K562 treated with DMSO at 1 percent for 48 hours (cell line): ENCODE measurements around the gene TLX1. TPM values are rescaled to one million over a fixed set of nuclear protein-coding genes. Genes with fewer than 3 reads are reported as not detected.

Source experiments
- total RNA-seq: library from RNA; unstranded; fragments of 300-600 nt; gene quantifications from 2 replicates; pipeline ENCODE4 v1.2.3, GENCODE V29; 2022; ENCODE audit warnings: low replicate concordance; ENCODE audit errors: extremely low read depth

The TLX1 gene
- total RNA-seq: not detected in 2 replicates

GRCh38 chr10:101130984-101131961, at the start of gene TLX1:
TSS of gene TLX1 (plus strand) at chr10:101131300. CDS start at chr10:101131542, 242 bp downstream.

Other genes with a start within 250 kb of the TLX1 start
- gene SLF2, start 218.3 kb upstream of the TLX1 start, total RNA-seq: not detected in 2 replicates
- not detected in 2 replicates for gene SEMA4G, start 161.8 kb upstream of the TLX1 start, total RNA-seq
- gene MRPL43, start 143.8 kb upstream of the TLX1 start, total RNA-seq: not detected in 2 replicates
- not detected in 2 replicates for gene TWNK, start 143.8 kb upstream of the TLX1 start, total RNA-seq
- gene LZTS2, start 131.5 kb upstream of the TLX1 start, total RNA-seq: not detected in 2 replicates
- gene PDZD7, start 100.2 kb upstream of the TLX1 start, total RNA-seq: not detected in 2 replicates
- not detected in 2 replicates for gene SFXN3, start 100.1 kb upstream of the TLX1 start, total RNA-seq
- not detected in 2 replicates for gene KAZALD1, start 69.3 kb upstream of the TLX1 start, total RNA-seq
- not detected in 2 replicates for gene LBX1, start 98.2 kb downstream of the TLX1 start, total RNA-seq
- not detected in 2 replicates for gene BTRC, start 222.9 kb downstream of the TLX1 start, total RNA-seq